ENCODE results near the gene CHSY1. TPM values are rescaled to one million over a fixed set of nuclear protein-coding genes. Genes with fewer than 3 reads are reported as not detected.
A peak's percentile ranks its signal among the peaks of the same experiment; 100 is the strongest.

The CHSY1 gene
- total RNA-seq, 4 donors from 2014 or later = 13.3 to 31.6 (median 19.6) TPM

GRCh38 chr15:101258238-101259144 is 6.6 kb upstream of the CHSY1 start:
- intact Hi-C loops (cut with DNase I) = loop anchor here (2.0 to 10.0 kb wide), 3 partner anchors 170 to 344 kb away; partner anchors contain the start of gene LRRK1
- Histone ChIP-seq H3K36me3 (no peaks in the 10 kb centered on the region), H3K9me3 (no peaks in the 10 kb centered on the region), H3K4me1 (peaks cover 0 to 10% (median 4%) of the 10 kb centered on the region in 4 donors), H3K27ac (replicated peaks in 1 of 4) (no peak overlapping the region), H3K27me3 (no peaks in the 10 kb centered on the region), H3K4me3 (no peak overlapping the region)
- TF ChIP-seq, protein P1, sequence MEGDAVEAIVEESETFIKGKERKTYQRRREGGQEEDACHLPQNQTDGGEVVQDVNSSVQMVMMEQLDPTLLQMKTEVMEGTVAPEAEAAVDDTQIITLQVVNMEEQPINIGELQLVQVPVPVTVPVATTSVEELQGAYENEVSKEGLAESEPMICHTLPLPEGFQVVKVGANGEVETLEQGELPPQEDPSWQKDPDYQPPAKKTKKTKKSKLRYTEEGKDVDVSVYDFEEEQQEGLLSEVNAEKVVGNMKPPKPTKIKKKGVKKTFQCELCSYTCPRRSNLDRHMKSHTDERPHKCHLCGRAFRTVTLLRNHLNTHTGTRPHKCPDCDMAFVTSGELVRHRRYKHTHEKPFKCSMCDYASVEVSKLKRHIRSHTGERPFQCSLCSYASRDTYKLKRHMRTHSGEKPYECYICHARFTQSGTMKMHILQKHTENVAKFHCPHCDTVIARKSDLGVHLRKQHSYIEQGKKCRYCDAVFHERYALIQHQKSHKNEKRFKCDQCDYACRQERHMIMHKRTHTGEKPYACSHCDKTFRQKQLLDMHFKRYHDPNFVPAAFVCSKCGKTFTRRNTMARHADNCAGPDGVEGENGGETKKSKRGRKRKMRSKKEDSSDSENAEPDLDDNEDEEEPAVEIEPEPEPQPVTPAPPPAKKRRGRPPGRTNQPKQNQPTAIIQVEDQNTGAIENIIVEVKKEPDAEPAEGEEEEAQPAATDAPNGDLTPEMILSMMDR (IDR thresholded peaks at IDR 0.05) = peak; percentile 82 to 89 (median 84)
- TF ChIP-seq POLR2A (IDR thresholded peaks at IDR 0.05; ENCODE audit: low read depth) (no peak), EP300 (IDR thresholded peaks at IDR 0.05) (no peak), POLR2AphosphoS5 (IDR thresholded peaks at IDR 0.05) (peak in 1 of 2 donors; percentile 10)
- 35% methylated on average over 11 of the region's 11 CpGs for WGBS
- no peak for DNase-seq (ENCODE audit: extremely low spot score)

- no peak overlapping the region for H3K27ac ChIP-seq (replicated peaks in 1 of 4)
- H3K4me3 ChIP-seq = no peak overlapping the region
- H3K27me3 ChIP-seq = no peaks in the 10 kb centered on the region
- 95% methylated on average over 6 of the region's 6 CpGs for WGBS
- H3K9me3 ChIP-seq = no peaks in the 10 kb centered on the region
- no peak for TF ChIP-seq EP300 (IDR thresholded peaks at IDR 0.05)
- no peak for TF ChIP-seq POLR2A (IDR thresholded peaks at IDR 0.05; ENCODE audit: low read depth)
- TF ChIP-seq, protein P1 (IDR thresholded peaks at IDR 0.05) = no peak
- TF ChIP-seq POLR2AphosphoS5 (IDR thresholded peaks at IDR 0.05) = no peak
- intact Hi-C loops (cut with DNase I) = loop anchor here (10.0 kb wide), 1 partner anchor 342 kb away; the partner anchor contains the start of gene LRRK1
- no peak for DNase-seq (ENCODE audit: extremely low spot score)
- H3K4me1 ChIP-seq = peaks cover 9 to 14% (median 12%) of the 10 kb centered on the region in 4 donors
- no peaks in the 10 kb centered on the region for H3K36me3 ChIP-seq
These were observed 4.9 kb upstream of the CHSY1 start for GRCh38 chr15:101256757-101257156.

- H3K27me3 ChIP-seq = no peaks in the 10 kb centered on the region
- H3K4me3 ChIP-seq = no peak overlapping the region
- no peak for TF ChIP-seq EP300 (IDR thresholded peaks at IDR 0.05)
- TF ChIP-seq, protein P1 (IDR thresholded peaks at IDR 0.05) = no peak
- TF ChIP-seq POLR2AphosphoS5 (IDR thresholded peaks at IDR 0.05) = no peak
- TF ChIP-seq POLR2A (IDR thresholded peaks at IDR 0.05; ENCODE audit: low read depth) = no peak
- H3K9me3 ChIP-seq = no peaks in the 10 kb centered on the region
- WGBS = 67% methylated on average over 7 of the region's 8 CpGs
- intact Hi-C loops (cut with DNase I) = loop anchor here (10.0 kb wide), 1 partner anchor 341 kb away; the partner anchor contains the start of gene LRRK1
- DNase-seq (ENCODE audit: extremely low spot score) = no peak
- H3K4me1 ChIP-seq = peaks cover 10 to 16% (median 13%) of the 10 kb centered on the region in 4 donors
- no peak overlapping the region for H3K27ac ChIP-seq (replicated peaks in 1 of 4)
- H3K36me3 ChIP-seq = no peaks in the 10 kb centered on the region
These were observed 3.9 kb upstream of the CHSY1 start for GRCh38 chr15:101255615-101256241.

- intact Hi-C loops (cut with DNase I) = loop anchor here (10.0 kb wide), 1 partner anchor 340 kb away; the partner anchor contains the start of gene LRRK1
- H3K27ac ChIP-seq (replicated peaks in 1 of 4) = no peak overlapping the region
- 72% methylated on average over 5 of the region's 5 CpGs for WGBS
- no peak overlapping the region for H3K4me3 ChIP-seq
- no peaks in the 10 kb centered on the region for H3K36me3 ChIP-seq
- TF ChIP-seq POLR2AphosphoS5 (IDR thresholded peaks at IDR 0.05) (no peak), POLR2A (IDR thresholded peaks at IDR 0.05; ENCODE audit: low read depth) (no peak), EP300 (IDR thresholded peaks at IDR 0.05) (no peak)
- TF ChIP-seq, protein P1 (IDR thresholded peaks at IDR 0.05) = no peak
- H3K4me1 ChIP-seq = peaks cover 15 to 23% (median 20%) of the 10 kb centered on the region in 4 donors
- no peak for DNase-seq (ENCODE audit: extremely low spot score)
- H3K9me3 ChIP-seq = no peaks in the 10 kb centered on the region
- H3K27me3 ChIP-seq = no peaks in the 10 kb centered on the region
These were observed 3.2 kb upstream of the CHSY1 start for GRCh38 chr15:101255051-101255395.
